GM12864 (cell line): Measurements from ENCODE around the gene WDR17.

Source experiments
- DNase-seq: peaks from one replicate; pipeline ENCODE4 v3.0.0-alpha.2; 2011; ENCODE audit warnings: low read depth
- H3K4me3 ChIP-seq: 2 replicates; pipeline ENCODE4 v1.5.1; 2011; ENCODE audit warnings: mild to moderate bottlenecking, low read depth, low read length, control low read depth
- CTCF ChIP-seq: IDR thresholded peaks from 2 replicates; pipeline ENCODE4 v1.5.1; 2011; ENCODE audit warnings: low read depth, mild to moderate bottlenecking, moderate library complexity, low read length, control low read depth, inconsistent platforms; ENCODE audit errors: missing control alignments

Gene WDR17

GRCh38 chr4:176065435-176066291 is at the start of gene WDR17:
WDR17 (plus strand) TSS chr4:176065841; CDS start chr4:176111581, 45,740 bp downstream.
- H3K4me3 ChIP-seq, result peak within 1 kb of the TSS; percentile 55
- DNase-seq, result peak; percentile 68

GRCh38 chr4:176016601-176017000 is 49.0 kb upstream of the WDR17 start:
- no peak for TF ChIP-seq CTCF
- no peak for DNase-seq
- H3K4me3 ChIP-seq, result no peak overlapping the region

More at GRCh38 chr4:176065435-176066291, at the start of gene WDR17:
- TF ChIP-seq CTCF, result no peak

- TF ChIP-seq CTCF, result no peak
- no peak for DNase-seq
- H3K4me3 ChIP-seq, result no peak overlapping the region
These were observed 45.1 kb upstream of the WDR17 start for GRCh38 chr4:176020481-176021085.

- no peak for TF ChIP-seq CTCF
- no peak overlapping the region for H3K4me3 ChIP-seq
- DNase-seq, result no peak
These were observed 35.2 kb upstream of the WDR17 start for GRCh38 chr4:176030391-176030790.

GRCh38 chr4:176031922-176032321 is 33.7 kb upstream of the WDR17 start:
- H3K4me3 ChIP-seq, result no peak overlapping the region
- no peak for TF ChIP-seq CTCF
- DNase-seq, result no peak

- H3K4me3 ChIP-seq, result no peak overlapping the region
- TF ChIP-seq CTCF, result no peak
- DNase-seq, result no peak
These were observed 33.2 kb upstream of the WDR17 start for GRCh38 chr4:176032454-176032853.

GRCh38 chr4:176034499-176034898 is 31.1 kb upstream of the WDR17 start:
- DNase-seq, result no peak
- no peak for TF ChIP-seq CTCF
- no peak overlapping the region for H3K4me3 ChIP-seq
